ENCODE measurements around the gene ARAF.
"Not testable (repeated sequence)": the region's sequence is repeated elsewhere in the genome, so short reads cannot be mapped to it uniquely, and the experiment has no call there.

ARAF gene

DNA sequence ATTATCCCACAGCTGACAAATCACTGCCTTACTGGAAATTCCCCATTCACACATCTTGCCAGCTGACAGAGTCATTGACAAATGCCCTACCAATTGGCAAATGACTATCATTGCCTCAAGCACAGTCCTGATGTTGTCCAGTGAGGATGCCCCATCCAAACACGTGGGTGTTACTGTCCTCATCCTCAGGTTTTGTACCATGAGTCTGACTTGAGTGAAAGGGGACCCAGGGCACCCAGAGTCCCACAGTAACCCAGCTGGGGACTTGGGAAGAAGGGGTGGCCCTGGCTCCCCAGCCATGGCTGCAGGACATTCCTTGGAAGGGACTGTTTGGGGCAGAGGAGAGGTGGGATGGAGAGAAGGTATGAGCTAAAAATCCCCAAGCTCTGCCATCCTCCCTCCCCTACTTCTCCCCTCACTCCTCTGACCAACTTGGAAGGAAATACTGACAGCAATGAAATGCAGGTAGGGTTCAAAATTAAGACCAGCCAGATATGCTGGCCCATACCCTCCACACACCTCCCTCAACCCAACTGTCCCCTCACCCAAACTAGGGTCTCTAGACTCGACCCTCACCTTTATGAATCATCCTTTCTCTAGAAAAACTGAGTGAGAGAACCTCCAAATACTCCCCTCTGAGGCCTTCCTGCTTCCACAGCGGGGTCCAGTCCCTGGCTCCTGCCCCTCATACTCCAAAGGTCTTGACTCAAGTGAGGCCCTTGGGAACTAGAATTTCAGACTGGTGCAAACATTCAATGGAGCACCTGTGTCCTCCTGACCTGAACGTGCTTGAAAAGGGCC, 26.3 kb downstream of the ARAF start:
- no peak for DNase-seq

DNA sequence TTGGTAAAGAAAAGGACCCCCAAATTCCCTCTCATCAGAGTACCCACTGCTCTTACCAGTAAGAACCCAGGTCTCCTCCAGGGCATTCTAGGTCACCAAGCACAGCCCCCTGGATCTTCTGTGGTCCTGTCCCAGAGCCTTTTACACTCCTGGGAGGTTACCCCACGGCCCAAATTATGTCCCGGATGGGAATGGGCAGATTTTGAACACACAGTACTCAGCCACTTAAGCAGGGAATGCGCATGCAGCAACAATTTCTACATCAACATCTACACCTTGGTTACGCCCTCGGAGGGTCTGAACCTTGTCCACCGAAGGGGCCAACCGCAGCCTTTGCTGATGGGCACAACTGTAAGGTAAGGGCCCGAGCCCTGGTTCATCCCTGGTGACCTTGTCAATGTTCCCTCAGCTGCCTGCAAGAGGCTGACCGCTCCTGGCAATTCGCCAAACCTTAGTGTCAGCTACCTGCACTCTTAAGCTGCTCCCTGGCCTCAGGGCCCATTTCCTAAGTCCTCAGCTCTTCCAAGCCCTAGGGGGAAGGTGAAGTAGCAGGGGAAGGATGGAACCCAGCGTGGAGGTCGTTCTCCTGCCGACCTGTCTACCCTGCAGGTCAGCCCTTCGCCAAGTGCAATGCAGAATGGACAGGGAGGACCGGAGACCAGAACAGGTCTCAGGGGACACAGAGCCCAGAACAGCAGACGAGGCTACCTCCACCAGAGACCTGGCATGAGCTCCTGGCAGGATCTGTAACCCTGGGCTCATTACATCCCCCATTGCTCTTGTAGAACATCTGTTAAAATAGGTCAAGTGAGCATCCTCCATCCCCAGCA, 27.1 kb downstream of the ARAF start:
- DNase-seq: no peak

DNA sequence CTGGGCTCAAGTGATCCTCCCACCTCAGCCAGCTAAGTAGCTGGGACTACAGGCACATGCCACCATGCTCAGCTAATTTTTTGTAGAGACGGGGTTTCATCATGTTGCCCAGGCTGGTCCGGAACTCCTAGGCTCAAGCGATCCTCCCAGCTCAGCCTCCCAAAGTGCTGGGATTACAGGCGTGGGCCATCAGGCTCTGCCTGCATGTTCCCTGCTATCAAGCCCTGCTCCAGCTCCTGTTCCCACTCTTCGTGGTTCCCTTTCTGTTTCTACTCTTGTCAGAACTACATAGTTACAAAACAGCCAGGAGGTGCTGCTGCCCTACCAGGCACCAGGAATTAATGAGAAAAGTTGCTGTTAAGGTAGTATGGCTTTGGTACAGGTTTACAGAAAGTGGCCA, 30.0 kb downstream of the ARAF start:
- DNase-seq: no peak

DNA sequence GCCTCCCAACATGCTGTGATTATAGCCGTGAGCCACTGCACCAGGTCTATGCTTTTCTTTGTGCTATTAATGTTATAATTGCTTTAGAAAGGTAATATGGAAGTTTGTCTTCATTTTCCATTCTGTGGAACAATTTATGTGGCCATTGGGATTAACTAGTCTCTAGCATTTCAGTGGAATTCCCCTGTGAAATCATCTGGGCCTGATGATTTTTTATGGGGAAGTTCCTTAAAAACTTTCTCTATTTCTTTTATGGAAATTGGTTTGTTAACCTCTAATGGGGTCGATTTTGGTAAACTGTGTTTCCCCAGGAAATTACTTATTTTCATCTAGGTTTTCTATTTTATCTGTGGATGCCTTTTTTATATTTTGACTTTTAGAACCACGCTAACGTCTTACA, 32.5 kb downstream of the ARAF start:
- no peak for DNase-seq

DNA sequence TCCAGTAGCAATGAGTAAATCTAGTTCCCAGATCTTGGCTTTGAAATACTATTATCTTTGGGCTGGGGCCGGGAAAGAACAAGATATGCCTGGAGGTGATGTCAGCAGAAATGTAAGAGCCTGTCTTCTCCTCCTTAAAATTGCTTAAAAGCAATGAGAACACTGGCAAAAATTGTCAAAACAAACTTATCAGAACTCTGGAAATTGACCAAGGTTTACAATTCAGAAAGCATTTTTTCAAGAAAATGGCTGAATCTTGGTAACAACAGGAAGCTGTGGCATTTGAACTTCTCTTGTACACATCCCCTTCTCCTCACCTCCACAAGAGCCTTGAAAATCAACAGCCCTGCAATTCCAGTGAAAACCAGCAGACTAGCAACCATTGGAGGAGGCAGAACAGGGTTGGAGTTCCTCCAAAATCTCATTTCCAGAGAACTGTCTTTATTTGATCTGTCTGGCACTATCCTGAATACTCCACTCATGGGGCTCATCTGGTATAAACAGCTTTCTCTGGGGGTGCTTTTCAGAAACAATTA, 34.8 kb downstream of the ARAF start:
- DNase-seq: no peak

DNA sequence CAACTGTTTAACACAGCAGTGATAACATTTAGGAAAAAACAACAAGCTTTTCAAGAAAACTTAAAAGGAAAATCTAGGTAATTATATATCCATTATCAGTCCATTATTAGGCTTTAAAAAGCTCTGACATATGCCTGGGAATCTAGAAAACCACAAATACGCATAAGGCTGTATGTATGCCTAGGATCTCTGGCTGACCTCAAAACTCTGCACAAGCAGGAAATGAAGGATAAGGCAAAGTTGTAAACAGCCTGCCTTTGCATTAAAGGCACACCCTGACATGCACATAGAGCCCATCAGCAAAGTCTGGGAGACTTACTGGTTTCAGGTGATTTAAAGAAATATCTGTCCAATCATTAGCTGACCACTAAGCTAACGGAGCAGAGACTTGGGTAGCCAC, 35.3 kb downstream of the ARAF start:
- no peak for DNase-seq

- no peak for DNase-seq
These were observed 36.2 kb downstream of the ARAF start for GRCh38 chrX:47597222-47597621.

DNA sequence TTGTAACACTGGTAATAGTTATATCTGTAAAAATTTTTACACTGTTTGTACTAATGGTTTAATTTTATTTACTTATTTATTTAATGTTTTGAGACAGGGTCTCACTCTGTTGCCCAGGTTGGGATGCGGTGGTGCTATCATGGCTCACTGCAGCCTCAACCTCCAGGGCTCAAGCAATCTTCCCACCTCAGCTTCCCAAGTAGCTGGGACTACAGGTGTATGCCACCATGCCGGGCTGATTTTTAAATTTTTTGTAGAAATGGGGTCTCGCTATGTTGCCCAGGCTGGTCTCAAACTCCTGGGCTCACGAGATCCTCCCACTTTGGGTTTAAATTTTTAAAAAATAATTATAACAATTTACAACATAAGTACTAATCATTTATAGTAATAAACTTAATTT, 42.1 kb downstream of the ARAF start:
- DNase-seq: not testable (repeated sequence)

- DNase-seq: no peak
These were observed 44.0 kb downstream of the ARAF start for GRCh38 chrX:47605024-47605423.

- no peak for DNase-seq
These were observed 46.1 kb downstream of the ARAF start for GRCh38 chrX:47607091-47607490.

- DNase-seq: no peak
These were observed 47.3 kb downstream of the ARAF start for GRCh38 chrX:47608130-47608810.

- DNase-seq: no peak
These were observed 49.5 kb downstream of the ARAF start for GRCh38 chrX:47610511-47610910.

- no peak for DNase-seq
These were observed 50.5 kb downstream of the ARAF start for GRCh38 chrX:47611489-47611888.

DNA sequence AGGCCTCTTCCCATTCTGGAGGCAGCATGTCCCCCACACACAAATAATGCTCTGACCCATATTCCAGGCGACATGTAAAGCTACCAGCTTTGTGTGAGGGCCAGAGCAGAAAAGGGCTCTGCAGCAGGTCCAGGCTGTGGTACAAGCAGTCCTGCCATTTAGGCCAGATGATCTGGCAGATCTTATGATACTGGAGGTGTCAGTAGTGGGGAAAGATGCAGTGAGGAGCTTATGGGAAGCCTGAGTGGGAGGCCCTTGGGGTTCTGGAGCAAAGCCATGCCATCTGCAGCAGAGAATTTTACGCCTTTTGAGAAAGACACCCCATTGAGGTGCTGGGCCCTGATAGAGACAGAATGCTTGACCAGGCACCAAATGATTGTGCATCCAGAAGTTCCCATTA, 50.9 kb downstream of the ARAF start:
- DNase-seq: no peak

DNA sequence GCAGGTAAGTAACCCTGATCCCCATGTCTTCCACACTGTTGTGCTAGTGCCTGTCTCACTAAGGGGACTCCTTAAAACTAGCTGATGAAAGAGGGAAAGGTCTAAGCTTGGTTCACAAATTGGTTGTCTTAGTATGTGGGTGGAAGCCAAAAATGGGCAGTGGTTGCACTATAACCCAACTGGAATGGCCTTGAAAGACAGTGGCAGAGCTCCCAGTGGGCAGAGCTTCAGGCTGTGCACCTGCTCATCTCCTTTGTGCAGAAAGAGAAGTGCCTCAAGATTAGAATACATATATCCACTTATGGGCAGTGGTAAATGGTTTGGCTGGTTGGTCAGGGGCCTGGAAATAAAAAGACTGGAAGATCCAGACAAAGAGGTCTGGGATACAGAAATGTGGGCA, 51.4 kb downstream of the ARAF start:
- no peak for DNase-seq

DNA sequence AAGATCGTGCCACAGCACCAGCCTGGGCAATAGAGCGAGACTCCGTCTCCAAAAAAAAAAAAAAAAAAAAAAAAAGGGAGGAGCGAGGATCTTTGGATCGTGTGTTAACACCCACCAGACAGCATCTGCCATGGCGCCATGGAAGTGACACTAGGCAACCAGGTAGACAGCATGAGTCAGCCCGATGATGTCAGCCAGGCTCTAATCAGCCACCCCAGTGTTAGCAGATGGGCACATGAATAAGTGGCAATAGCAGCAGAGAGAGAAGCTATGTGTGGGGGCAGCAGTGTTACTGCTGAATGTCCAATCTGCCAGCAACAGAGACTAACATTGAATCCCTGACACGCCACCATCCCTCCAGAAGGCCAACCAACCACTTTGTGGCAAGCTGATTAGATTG, 52.1 kb downstream of the ARAF start:
- no peak for DNase-seq

DNA sequence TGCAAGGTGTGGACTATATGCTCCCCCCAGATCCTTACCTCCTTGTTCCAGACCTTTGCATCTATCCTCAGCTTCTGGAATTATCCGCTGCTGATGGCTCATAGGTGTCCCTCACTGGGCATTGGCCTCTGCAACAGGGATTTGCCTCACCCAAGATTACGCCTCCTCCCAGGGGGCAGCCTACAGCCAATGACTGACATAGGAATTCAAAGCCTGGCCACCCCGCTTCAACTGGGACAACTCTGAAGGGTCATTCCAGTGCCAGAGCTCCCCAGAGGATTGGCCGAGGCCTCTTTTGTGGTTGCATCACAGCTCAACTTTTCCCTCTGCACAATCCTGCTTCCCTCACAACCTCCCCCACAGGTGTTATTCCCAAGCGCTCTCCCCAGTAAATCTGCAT, 53.6 kb downstream of the ARAF start:
- DNase-seq: no peak

DNA sequence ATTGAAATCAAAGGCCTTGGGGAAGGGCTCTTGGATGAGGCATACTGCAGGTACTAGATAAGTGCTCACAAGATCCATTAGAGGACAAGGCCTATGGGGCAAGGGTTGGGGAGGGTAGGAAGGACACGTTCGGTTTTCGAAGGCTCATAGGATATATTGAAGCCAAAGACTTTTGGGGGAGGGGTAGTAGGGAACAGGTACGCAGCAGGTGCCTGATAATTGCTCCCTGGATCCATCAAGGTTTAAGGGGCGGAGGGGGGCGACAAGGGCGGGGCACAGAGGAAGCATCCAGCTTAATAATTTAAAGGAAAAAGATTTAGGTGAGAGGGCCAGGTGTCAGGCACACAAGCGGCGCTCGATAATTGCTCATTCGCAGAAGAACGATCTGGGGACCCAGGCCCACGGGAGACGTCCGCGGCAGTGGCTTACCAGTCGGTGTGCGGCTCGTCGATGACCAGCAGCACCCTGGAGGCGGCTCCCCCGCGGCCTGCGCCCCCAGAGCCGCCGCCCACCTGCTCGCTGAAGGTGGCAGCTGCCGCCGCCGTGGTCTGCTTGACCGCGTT, 58.0 kb downstream of the ARAF start:
- DNase-seq: no peak

DNA sequence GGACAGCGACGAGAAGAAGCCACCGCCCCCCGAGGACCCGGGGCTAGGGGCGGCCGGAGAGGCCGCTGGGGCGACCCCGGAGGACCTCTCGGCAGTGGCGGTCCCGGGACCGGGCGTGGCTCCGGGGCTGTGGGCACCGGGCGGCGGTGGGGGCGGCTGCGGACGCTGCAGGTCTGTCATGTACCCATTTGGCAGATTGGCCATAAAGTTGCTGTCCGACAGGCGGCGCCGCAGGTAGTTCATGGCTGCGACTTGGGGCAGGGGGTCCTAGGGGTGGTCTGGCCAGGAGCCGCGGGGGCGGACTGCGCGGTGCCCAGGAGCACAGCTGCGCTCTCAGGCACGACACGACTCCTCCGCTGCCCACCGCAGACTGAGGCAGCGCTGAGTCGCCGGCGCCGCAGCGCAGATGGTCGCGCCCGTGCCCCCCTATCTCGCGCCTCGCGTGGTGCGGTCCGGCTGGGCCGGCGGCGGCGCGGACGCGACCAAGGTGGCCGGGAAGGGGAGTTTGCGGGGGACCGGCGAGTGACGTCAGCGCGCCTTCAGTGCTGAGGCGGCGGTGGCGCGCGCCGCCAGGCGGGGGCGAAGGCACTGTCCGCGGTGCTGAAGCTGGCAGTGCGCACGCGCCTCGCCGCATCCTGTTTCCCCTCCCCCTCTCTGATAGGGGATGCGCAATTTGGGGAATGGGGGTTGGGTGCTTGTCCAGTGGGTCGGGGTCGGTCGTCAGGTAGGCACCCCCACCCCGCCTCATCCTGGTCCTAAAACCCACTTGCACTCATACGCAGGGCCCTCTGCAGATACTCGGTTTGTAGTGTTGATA, 58.7 kb downstream of the ARAF start, which contains the start of gene SYN1:
SYN1 (minus strand) TSS at position 372 of the 817 bp plus-strand sequence; CDS start at position 243, 129 bp downstream.
- peak; percentile 10 for DNase-seq

DNA sequence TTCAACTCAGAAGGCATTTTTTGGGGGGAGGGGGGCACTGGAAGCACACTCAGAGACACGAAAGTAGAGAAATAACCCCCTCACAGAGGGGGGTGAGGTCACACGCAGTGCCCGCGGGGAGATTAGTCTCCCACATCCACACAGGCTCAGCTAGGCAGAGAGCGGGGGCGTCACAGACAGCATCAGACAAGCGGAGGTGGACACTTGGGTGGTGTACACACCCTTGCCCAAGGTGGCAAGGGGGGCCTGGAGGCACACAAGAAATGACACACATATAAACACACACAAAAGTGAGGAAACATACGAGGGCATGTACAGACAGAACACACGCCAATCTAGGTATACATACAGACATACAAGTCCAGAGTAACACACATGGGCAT, 59.3 kb downstream of the ARAF start:
- no peak for DNase-seq
